GM19324 (cell line): ENCODE results near the gene EIF5A2.
"Not testable (repeated sequence)": the region's sequence is repeated elsewhere in the genome, so short reads cannot be mapped to it uniquely, and the experiment has no call there.

Source experiments
- ATAC-seq: cut with Tn5 transposase; IDR thresholded peaks from one replicate; pipeline ENCODE4 v1.9.1; 2021; ENCODE audit warnings: mild to moderate bottlenecking, moderate library complexity; ENCODE audit not compliant: unreplicated experiment, low FRiP score

The EIF5A2 gene

GRCh38 chr3:170897199-170897598 lies 11.2 kb downstream of the EIF5A2 start:
- ATAC-seq = not testable (repeated sequence)

- no peak for ATAC-seq
Measured at GRCh38 chr3:170896781-170897180, 11.7 kb downstream of the EIF5A2 start.

GRCh38 chr3:170896333-170896732 lies 12.1 kb downstream of the EIF5A2 start:
- ATAC-seq = not testable (repeated sequence)

- no peak for ATAC-seq
Measured at GRCh38 chr3:170893895-170894294, 14.5 kb downstream of the EIF5A2 start.

- ATAC-seq = no peak
Measured at GRCh38 chr3:170889630-170890029, 18.8 kb downstream of the EIF5A2 start.

GRCh38 chr3:170889132-170889531 lies 19.3 kb downstream of the EIF5A2 start:
- ATAC-seq = no peak

GRCh38 chr3:170884109-170884930 lies 24.1 kb downstream of the EIF5A2 start:
- ATAC-seq = not testable (repeated sequence)

GRCh38 chr3:170878688-170879087 lies 29.7 kb downstream of the EIF5A2 start:
- not testable (repeated sequence) for ATAC-seq

- ATAC-seq = not testable (repeated sequence)
Measured at GRCh38 chr3:170877311-170877710, 31.1 kb downstream of the EIF5A2 start.

- ATAC-seq = no peak
Measured at GRCh38 chr3:170876537-170876936, 31.9 kb downstream of the EIF5A2 start.

GRCh38 chr3:170869645-170870593 lies 38.5 kb downstream of the EIF5A2 start, which contains the start of gene RPL22L1:
TSS of gene RPL22L1 (minus strand) at chr3:170870195. CDS start at chr3:170870167, 28 bp downstream.
- peak; percentile 96 for ATAC-seq

GRCh38 chr3:170869239-170869590 lies 39.2 kb downstream of the EIF5A2 start:
- ATAC-seq = no peak

- no peak for ATAC-seq
Measured at GRCh38 chr3:170868577-170869238, 39.7 kb downstream of the EIF5A2 start.

GRCh38 chr3:170867143-170867937 lies 41.1 kb downstream of the EIF5A2 start:
- ATAC-seq = no peak

GRCh38 chr3:170866499-170866898 lies 41.9 kb downstream of the EIF5A2 start:
- no peak for ATAC-seq

GRCh38 chr3:170865209-170866094 lies 43.0 kb downstream of the EIF5A2 start:
- ATAC-seq = no peak

GRCh38 chr3:170864525-170865208 lies 43.8 kb downstream of the EIF5A2 start:
- ATAC-seq = no peak

GRCh38 chr3:170863816-170864215 lies 44.6 kb downstream of the EIF5A2 start:
- ATAC-seq = no peak
